GM18499 (cell line): Measurements from ENCODE around the gene TRABD2B.

Experiments
- ATAC-seq: cut with Tn5 transposase; IDR thresholded peaks from one replicate; pipeline ENCODE4 v1.9.1; 2021; ENCODE audit warnings: moderate number of reproducible peaks; ENCODE audit not compliant: insufficient read depth, unreplicated experiment

Gene TRABD2B

DNA sequence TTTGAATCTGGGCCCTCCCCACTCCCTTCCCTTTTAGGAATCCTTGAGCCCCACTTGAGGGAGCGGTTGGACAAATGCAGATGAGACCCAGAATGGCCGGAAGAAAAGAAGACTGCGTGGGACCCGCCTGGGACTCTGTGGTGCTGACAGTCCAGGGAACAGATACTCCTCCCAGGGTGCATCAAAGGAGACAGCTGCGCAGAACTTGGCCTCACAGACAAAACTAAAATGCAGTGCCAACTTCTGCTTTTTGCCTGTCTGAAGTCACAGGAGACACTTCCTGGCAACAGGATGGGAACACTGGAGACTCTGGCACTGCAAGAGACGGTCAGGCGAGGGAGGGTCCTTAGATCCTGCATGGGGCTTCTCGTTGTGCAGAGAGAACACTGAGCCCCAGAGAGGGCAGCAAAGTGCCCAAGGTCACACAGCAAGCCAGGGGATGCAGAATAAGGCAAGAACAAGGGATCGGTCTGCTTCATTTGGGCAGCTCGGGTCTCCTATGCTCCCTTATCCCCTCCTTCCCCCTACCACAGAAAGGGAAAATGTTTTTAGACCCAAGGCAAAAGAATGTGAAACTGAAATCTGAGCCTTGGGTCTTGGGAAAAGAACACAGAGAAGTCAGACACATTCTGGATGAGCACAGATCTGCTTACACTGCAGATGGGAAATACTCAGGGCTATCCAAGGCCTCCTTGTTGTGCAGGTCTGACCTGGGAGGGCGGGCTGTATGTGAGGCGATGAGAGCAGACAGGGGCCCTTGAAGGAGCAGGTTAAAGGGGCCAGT, 182.4 kb downstream of the TRABD2B start:
- ATAC-seq = no peak

DNA sequence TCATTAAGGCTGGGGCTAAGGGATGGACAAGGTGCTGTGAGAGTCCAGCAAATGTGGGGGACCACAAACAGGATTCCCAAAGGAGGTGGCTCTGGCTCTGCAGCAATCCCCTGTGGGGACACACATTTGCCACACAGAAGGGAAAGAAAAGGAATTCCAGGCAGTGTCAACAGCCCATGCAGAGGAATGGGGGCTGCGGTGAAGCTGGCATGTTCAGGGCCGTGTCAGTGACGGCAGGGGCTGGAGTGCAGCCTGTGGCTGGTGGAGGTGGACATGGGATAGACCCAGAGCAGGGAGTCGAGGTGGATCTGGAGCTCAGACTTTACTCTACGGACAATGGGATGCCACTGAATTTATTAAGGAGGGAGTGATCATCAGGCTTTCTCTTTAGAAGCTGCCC, 183.2 kb downstream of the TRABD2B start:
- no peak for ATAC-seq

DNA sequence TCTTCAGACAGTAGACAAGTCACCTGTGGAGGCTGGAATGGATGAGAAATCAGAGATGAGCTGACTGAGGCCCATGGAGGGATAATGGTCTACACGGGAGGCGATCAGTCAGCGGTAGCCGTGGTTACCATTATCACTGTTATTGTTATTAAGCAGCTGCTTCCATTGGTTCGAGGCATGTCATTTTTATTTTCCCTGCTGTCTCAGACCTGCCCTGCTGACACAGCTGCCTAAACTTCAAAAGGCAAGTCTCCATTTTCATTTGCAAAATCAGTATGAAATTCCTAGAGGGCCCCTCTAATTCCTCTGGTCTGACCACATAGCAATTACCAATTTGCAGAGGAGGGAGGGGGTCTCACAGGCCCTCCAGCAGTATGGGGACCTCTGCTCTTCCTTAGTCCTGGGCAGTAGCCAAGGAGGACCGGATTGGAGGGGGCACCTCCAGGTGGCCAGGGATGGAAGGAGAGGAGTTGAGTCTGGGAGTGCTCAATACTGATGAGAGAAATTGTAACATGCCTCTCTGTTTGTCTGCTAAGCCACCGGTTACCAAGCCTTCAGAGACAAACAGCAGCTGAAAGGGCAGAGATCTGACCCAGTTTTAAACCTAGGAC, 184.2 kb downstream of the TRABD2B start:
- no peak for ATAC-seq

DNA sequence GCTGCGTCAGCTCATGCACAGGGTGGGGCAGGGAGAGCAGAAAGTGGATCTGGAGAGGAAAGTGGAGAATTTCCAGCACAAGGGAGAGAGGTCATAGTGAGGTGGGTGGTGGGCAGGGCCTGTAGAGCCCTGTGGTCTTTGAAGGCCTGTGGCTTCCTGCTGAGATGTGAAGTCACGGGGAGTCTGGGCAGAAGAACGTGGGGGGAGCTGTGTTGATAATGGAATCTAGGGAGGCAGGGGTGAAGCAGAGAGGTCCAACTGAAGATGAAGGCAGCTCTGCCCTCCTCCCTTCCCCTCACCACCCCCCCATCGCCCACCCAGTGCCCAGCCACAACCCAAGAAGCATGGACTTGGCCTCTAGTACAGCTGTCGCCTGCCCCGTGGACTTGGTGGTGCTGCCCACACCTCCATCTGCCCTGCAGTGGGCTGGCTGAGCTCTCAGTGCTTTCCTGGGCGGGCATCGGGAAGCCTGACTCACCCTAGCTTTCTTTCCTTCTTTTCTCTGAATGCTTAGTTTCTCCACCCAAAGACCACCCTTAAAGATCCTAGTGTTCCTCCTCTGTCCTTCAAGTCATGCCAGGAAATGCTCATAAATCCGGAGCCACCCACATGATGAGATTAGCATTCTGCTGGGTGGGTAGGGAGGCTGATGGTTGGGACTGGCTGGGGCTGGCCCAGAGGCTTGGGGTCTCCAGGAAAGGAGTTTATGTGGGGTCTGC, 186.1 kb downstream of the TRABD2B start:
- ATAC-seq = no peak

DNA sequence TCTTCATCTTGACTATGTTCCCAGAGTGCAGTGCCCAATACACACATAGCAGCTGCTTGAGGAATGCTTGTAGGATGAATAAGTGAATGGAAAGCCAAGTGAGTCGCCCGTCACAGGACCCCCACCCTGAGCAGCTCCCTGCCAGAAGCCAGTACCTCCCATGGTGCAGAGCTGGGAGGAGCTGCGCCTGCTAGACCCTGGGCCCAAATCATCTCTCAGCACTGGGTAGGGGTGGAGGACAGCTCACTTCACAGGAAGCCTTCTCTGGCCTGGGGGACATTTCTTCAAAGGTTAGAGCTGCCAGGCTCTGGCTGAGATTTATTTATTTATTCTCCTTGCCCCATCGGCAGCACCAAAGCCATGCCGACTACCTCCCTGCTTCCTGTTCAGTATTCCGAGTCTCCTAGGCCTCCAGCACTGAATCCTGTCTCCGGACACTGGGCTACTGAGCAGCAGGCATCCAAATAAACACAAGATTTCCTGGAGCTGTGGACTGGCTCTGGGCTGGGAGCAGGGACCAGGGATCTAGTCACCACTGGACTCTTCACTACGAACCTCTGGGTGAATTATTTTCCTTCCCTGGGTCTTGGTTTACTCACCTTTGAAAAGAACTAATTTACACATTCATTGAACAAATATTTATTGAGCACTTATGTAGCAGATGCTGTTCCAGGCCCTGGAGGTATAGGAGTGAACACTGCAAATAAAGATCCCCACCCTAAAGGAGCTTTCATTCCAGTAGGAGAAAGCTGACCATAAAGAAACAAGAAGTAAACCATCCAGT, 187.7 kb downstream of the TRABD2B start:
- no peak for ATAC-seq

DNA sequence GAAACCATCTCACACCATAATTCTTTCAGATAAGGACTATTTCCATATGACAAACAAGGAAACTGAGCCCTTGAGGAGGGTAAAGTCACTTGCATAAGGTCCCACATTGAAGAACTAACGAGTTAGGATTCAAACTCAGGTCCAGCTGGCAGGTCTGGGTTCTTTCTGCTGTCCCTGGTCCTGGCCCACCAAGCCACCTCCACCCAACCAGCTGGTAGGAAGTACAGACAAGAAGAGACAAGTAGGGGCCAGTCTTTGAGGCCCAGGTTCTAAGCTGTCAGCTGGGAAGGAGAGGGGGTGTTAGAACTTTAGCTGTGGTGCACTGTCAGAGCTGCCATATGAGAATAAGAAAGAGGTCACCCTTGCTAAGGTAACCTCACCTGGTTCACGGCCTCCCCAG, 188.6 kb downstream of the TRABD2B start:
- ATAC-seq = no peak

DNA sequence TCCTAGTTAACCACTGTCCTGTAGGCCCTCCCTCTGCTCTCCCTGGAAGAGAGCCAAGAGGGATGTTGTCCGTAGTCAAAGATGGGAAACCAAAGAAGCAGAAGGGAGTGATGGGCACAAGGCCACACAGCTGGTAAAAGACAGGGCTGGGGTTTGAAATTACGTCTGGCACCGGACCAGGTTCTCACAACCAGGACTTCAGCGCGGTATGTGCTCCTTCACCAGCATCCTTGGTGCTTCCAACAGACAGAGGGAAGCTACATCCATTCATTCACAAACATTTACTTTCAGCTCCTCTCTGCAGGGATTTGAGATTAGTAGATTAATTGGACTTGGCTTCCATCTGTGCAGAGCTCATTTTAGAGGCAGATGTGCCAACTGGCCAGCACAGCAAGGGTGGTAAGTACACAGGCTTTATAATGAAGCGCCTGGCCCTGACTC, 191.2 kb downstream of the TRABD2B start:
- no peak for ATAC-seq

DNA sequence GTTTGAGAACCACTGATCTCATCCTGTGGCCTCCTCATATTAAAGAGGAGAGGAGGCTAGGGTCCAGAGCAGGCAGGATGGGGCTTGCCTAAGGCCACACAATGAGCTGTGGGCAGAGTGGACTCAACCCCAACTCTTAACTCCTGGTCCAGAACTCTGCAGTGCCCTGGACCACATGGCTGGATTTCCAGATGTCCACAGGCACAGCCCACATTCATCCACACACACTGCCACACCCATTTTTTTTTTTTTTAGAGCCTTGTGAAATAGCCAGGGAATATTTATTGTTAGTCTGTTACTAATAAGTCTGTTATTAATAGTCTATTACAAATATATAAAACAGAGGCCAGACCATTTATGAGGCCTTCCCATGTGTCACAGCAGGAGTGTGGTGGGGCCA, 192.2 kb downstream of the TRABD2B start:
- no peak for ATAC-seq

DNA sequence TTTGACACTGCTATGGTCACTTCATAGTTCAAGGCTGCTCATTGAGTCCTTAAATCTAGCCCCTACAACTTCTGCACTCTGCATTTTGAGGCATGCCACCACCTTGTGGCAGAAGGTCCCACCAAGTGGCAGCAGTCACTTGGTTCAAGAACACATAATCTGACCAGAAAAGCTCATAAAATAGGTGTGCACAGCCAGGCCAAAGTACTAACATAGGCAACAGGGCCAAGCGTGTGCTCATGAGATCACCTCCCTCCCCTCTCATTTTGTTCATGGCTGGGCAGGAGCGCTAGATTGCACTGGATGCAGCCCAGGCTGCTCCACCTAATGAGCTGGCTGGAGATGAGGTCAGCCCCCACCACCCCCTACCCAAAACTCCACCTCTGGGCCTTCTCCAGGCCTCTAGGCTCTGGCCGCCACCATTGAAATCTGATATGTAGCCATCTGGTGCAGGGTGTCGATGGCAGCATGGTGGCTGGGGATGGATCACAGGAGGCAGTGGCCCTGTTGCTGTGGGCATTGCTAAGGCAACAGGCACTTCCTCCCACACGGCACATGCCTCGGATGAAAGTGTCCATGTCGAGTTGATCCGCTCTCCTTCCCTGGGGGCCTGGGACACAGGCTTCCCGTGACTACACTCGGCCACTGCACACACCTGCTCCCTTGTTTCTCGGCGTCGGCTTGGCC, 193.2 kb downstream of the TRABD2B start:
- no peak for ATAC-seq

DNA sequence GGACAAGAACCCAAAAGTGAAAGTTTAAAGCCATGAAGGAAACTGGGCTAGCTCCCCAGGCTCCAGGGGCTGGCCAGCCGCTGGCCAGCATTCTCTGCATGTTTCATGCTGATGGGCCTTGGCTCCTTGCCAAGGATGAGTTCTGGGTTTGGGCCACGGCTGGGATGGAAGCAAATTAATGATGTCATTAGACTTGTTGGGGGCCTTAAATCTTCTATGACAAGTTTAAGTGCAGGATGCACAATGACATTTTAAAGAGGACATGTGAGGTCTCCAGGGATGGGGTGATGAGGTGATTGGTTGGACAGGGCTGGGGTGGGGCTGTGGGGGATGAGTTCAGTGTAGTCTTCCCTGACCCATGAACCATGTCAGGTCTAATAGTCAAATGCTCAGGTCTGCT, 199.6 kb downstream of the TRABD2B start:
- no peak for ATAC-seq

DNA sequence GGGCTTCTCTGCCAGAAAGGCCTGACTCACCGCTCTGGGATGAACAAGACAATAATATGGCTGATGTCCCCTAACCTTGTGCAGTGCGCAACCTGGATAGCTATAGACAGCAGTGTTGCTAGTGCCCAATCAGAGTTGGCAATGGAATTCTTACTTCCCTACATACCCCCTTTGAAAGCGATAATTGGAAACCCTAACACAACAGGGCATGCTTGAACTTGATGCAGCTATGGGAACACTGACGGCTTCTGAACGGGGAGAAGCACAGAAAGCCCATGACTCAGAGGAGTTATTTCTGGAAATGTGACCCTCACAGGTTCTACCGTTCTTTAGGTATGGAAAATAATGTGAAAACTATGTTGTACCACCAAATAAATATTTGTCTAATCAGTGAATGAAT, 200.6 kb downstream of the TRABD2B start:
- no peak for ATAC-seq

DNA sequence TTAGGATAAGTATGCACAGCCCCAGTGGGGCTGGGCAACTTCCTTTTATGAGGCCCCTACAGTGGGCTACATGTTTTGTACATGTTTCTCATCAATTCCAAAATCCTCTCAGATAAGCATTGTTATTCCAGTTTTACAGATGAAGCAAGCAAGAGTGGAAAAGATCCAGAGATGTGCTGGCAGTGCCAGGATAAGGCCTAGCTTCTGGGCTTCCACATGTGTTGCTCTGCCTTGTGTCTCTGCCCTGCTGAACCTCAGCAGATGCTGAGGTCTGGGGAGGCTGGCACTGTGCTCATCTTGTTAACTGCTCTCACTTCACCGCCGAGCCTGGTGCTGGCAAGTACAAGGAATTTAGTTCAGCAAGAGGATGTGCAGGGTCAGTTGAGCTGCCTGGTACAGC, 202.1 kb downstream of the TRABD2B start:
- ATAC-seq = no peak

DNA sequence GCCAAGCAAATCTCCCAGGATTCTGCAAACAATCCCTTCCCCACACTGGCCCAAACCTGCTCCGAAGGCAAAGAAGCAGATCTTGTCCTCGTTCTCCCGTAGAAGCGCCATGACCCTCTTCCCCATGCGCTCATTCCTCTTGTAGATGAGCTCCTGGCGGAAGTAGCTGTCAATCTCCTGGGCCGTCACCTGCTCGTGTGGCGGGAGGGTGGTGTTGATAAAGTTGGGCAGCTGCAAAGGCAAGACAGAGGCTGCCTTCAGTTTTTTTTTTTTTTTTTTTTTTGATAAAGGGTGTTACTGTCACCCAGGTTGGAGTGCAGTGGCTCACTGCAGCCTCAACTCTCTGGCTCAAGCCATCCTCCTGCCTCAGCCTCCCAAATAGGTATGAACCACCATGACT, 202.7 kb downstream of the TRABD2B start:
- ATAC-seq = no peak

DNA sequence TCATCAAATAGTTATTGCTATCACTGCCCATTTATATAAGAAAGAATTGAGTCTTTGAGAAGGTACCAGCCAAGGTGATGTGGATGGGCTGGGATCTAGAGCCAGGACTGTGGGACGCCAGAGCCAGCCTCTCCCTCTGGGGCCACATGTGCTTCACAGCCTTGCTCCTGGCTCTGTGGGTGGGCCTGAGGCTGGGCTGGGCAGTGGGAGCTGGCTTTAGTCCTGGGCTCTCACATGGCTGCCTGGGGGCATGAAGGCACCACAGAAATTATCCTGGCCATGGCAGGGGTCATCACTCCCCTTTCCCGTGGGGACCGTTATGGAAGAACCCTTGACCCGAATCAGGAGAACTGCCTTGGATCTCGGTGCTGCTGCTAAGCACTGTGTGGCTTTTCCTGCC, 203.1 kb downstream of the TRABD2B start:
- no peak for ATAC-seq

DNA sequence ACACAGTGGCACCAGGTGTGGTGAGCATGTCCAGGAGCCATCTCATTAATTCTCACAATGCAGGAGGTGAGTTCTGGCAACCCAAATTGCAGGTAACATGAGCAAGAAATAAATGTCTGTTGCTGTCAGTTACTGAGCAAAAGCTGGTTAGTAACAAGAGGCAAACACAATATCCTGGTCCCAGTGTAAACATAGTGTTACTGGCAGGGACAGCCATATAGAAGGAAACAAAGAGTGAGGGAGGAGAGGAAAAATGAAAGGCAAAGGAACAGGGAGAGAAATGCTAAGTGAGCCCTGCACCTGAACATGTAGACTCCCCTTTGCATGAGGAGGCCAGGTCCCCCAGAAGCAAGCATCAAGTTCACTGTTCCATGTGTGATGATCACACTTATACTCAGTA, 203.6 kb downstream of the TRABD2B start:
- no peak for ATAC-seq

DNA sequence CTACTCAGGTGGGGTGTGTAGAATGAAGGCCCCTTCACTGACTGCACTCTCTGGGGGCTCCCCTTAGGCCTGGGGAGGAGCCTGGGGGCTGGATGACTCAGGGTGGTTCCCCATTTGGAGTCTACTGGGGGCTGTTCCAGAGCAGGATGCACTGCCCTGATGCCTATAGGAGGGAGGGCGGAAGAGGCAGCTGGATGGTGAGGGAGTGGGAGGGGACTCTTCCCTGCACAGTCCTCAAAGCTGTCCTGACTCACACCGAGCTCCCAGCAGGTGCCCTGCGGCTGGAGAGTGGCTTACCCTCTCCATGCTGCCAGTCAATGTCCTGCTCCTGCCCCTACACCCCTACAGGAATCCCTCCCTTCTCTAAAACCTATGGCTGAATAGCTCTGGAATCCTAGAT, 204.4 kb downstream of the TRABD2B start:
- no peak for ATAC-seq

DNA sequence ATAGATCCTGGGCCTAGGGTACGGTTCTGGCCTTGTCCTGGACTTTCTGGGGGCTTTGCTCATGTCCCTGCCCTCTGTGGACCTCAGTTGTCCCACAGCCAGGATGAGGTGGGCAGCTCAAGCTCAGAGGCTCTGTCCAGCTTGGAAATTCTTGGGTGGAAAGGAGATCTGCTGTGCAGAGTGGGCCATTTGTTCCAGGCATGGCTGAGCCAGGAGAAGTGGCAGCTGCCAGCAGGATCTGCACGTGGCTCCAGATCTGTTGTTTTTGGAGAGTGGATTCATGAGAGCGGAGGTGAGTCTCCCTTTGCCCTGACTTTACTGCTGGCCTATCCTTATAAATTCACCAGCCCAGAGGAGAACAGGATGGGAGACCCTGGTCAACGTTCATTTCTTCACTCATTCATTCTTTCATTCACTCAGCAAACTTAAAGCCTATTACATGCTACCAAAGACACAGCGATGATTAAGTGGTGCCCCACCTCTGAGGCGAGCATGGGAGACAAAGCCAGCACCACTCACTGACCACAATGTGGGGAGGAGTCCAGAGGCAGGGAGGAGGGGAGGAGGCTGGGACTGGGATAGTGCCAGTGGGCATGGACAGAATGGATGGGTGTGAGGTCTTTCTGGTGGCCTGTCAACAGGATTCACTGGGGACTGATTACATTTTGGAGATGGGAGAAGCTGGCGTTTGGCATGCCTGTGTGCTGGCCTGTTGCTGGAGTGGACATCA, 205.1 kb downstream of the TRABD2B start:
- no peak for ATAC-seq

DNA sequence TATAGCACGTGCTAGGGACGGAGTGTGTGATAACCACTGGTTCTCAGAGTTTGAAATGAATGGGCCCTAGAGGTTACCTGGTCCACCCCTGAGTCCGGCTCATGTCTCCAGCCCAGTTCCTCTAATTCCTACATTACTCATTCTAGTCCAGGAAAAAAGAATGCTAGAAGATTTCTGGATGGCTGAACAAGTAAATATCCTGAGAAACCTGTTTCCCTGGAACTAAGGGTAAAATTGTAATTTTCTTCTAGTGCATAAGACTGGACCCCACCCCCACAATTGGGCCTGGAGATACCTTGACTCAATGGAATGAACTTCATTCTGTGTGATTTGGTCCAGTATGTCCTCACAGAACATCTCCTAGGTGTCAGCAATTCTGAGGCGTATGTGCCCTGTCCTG, 208.4 kb downstream of the TRABD2B start:
- no peak for ATAC-seq

DNA sequence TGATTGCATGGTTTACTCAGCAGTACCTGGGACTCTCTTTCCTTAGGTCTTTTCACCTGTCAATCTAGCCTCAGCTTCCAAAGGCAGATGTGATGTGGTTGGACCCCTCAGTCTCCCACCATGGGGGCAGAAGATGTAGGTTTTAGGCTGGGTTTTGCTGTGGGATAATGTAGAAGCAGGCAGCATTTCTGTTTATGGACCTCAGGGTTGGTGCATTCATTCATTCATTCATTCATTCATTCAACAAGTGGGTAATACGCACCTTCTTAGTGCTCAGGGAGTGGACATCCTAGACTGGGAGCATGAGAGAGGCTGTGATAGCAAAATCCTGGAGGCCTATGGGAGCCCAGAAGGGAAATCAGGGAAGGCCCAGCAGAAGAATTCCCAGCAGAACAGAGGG, 209.6 kb downstream of the TRABD2B start:
- no peak for ATAC-seq

DNA sequence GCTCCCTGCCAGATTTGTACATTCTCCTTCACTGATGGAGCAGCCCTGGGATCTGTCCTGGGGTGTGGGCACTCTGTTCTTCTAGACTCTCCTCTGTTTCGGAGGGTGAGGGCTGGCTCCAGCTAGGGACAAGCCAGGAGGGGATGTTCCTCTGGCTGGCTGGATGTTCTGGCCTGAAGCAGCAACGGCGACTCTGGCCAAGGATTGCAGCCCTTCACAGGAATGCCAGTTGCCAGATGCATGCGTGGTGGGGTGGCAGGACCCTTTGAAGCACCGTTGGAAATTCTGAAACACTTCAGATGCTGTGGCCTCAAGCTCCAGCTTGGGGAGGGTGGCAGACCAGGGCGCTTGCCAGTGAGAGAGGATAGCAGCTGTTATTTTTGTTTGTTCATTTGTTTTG, 210.9 kb downstream of the TRABD2B start:
- no peak for ATAC-seq
